Thyroid gland (tissue), 4 donors: Measurements from ENCODE around the gene ANKRD22.

Experiments used
- CTCF ChIP-seq, 6 experiments: fragments of 200-600 bp in 3 of 6; fragments of 450-650 bp in 3 of 6; sonication (generic) in 3 of 6; IDR thresholded peaks; one replicate each; pipeline ENCODE4 v1.5.1; 2016 to 2019; ENCODE audit warnings: antibody characterized with exemption in 6 of 6, mild to moderate bottlenecking in 2 of 6, inconsistent platforms in 1 of 6, moderate library complexity in 1 of 6
- POLR2A ChIP-seq, 2 donors: fragments of 450-650 bp; IDR thresholded peaks; one replicate each; pipeline ENCODE4 v1.6.1; 2017; ENCODE audit warnings: antibody characterized with exemption in 2 of 2, mild to moderate bottlenecking in 2 of 2, moderate library complexity in 1 of 2

- TF ChIP-seq CTCF (IDR thresholded peaks at IDR 0.05) (no peak), POLR2A (IDR thresholded peaks at IDR 0.05) (no peak)
Observed at GRCh38 chr10:88793712-88794299, 57.8 kb downstream of the ANKRD22 start.
